Transverse colon (tissue), 4 donors: Measurements from ENCODE around the gene MANEAL.

Experiments used
- CTCF ChIP-seq, 5 experiments: fragments of 200-600 bp in 3 of 5; fragments of 450-650 bp in 2 of 5; sonication (generic) in 3 of 5; IDR thresholded peaks; 1 replicate in 2 of 5; 2 replicates in 3 of 5; pipeline ENCODE4 v1.5.1; 2016 to 2017; ENCODE audit warnings: antibody characterized with exemption in 5 of 5, inconsistent platforms in 3 of 5, mild to moderate bottlenecking in 2 of 5, moderate library complexity in 1 of 5
- EP300 ChIP-seq: sonication (generic); formaldehyde crosslinking; IDR thresholded peaks from one replicate; pipeline ENCODE4 v1.6.1; 2017; ENCODE audit warnings: antibody characterized with exemption, low read depth
- POLR2A ChIP-seq: fragments of 450-650 bp; IDR thresholded peaks from one replicate; pipeline ENCODE4 v1.6.1; 2016; ENCODE audit warnings: antibody characterized with exemption, mild to moderate bottlenecking, moderate library complexity
- POLR2AphosphoS5 ChIP-seq, 3 donors: sonication (generic); formaldehyde crosslinking; IDR thresholded peaks; one replicate each; pipeline ENCODE4 v1.6.1; 2016; ENCODE audit warnings: antibody characterized with exemption in 3 of 3

- no peak for TF ChIP-seq POLR2AphosphoS5 (IDR thresholded peaks at IDR 0.05)
- TF ChIP-seq CTCF (IDR thresholded peaks at IDR 0.05), result no peak
- no peak for TF ChIP-seq POLR2A
- no peak for TF ChIP-seq EP300
Observed at GRCh38 chr1:37793773-37794371, at the start of gene MANEAL.
